Activated naive CD4-positive, alpha-beta T cell treated with Interleukin-2 at 50 U/mL for 16 hours (primary cell): Measurements from ENCODE around the gene SCML1.

Experiments used
- DNase-seq: peaks from one replicate; pipeline ENCODE4 v3.0.0-alpha.2; 2020

SCML1 gene, protein sequence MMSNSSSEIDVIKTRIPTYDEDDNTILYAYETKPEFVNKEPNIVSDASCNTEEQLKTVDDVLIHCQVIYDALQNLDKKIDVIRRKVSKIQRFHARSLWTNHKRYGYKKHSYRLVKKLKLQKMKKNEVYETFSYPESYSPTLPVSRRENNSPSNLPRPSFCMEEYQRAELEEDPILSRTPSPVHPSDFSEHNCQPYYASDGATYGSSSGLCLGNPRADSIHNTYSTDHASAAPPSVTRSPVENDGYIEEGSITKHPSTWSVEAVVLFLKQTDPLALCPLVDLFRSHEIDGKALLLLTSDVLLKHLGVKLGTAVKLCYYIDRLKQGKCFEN

DNA sequence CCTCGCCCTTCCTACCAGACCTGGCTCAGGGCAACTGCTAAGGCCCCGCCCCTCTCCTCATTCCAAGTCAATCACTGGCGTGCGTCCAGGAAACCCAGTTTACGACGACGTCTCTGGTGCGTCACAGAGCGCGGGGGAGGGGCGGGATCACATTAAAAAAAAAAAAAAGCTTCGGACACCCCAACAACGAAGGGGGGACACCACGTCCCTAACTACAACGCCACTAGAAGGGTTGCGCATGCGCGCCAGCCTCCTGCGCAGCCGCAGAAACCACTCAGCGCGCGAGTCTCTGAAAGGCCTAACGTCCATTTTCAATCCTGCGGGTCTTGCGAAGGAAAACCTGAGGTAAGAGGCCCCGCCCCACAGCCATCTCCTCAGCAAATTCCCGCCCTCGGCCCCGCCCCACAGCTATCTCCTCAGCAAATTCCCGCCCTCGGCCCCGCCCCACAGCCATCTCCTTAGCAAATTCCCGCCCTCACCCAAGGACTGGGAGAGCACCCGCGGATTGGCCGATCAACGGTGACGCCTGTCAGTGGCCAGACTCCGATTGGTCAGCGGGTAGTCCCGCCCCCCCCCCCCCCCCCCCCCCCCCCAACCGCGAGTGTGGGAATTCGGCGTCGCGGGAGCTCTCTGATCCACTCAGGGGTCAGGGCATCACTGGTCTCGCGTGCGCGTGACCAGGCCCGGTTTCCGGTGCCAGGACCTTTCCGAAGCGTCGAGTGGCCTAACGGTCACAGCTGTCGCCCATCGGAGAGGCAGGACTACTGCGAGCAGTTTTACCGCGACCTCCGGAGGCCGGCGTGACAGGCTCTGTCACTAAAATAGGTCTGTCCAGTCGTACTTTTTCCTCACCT lies at the start of gene SCML1:
Gene SCML1 (plus strand): TSS at position 638 of the 854 bp plus-strand sequence. CDS start 6,694 bp downstream, outside the sequence.
- DNase-seq = peak; percentile 85

DNA sequence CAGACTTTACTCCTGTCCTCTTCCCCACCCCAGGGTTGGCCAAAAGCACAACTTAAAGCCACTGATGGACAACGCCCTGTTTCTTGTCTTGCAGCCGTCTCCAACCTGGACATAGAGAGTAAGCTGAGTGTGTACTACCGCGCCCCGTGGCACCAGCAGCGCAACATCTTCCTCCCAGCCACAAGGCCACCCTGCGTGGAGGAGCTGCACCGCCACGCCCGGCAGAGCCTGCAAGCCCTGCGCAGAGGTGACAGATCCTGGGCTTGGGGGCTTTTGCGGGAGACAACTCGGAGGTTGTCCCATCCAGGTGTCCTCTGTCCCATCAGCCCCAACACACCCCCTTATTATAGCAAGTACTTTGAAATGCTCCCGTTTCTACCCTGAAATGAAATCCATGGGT lies 49.6 kb upstream of the SCML1 start:
- DNase-seq = no peak

DNA sequence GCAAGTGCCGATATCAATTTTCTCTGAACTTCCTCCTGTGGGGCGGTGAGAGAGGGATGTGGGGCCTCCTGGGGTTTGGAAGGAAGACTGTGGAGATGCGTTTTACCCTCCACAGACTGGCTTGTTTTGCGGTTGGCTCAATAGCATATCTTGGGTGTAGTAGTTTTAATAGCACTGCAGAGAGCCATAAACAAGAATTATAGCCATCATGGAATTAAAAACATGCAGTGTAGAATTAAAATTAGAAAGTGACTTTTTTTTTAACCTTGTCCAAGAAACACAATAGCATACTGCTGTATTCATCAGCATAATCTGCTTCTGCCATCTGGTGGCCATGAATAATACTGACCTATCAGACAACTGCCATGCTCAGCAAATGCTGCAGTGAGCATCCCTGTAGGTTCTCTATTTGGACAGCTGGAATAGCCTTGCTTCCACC lies 47.3 kb upstream of the SCML1 start:
- peak; percentile 2 for DNase-seq

DNA sequence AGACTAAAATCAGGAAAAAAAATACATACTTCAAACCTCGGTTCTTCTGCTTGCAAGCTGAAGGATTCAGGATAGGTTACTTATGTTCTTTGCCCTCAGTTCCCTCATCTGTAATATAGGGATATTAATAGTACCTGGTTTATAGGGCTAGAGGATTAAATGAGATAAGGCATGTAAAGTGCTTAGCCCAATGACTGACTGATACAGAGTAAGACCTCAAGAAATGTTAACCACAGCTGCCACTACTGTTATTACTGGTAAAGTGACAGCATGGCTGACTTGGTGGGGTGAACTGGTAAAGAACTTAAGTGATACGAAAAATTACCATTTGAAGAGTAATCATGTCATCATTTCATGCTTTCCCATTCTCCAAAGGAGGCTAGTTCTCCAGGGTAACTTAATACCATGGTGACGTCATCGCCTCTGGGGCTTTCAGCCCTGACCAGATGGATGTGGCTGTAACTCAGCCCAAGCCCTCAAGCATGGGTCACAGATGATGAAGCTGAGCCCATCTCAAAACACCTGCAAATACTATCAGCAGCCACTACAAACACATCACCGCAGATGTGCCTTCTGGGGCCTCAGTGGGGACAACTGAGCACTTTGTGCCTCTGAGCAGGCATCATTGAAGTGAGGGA lies 44.5 kb upstream of the SCML1 start:
- DNase-seq = no peak

DNA sequence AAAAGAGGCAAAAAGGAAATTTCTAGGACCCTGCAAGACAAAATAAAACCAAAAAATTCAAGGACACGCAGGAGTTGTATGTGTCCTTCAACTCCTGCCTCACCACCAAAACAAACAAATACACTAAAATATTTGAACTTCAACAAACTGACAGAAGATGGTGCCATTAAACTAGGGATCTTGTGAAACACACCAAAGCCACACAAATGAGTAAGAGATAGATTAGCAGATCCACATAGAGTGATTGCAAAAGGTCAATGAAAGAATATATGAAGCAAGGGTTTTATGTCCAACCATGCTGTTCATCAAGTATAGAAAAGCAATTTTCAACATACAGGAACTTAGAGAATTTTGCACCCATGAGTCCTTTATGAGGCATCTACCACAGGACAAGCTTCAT lies 40.1 kb upstream of the SCML1 start:
- no peak for DNase-seq

DNA sequence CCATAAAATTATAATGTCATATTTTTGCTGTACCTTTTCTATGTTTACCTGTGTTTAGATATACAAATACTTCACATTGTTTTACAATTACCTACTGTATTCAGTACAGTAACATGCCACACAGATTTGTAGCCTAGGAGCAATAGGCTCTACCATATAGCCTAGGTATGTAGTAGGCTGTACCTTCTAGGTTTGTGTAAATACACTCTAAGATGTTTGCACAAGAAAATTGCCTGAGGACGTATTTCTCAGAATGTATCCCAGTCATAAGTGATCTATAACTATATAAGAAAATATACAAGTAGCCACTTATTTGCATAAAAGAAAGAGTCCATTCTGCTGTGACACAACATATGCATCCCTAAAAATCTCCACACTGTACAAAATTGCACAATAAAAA lies 36.3 kb upstream of the SCML1 start:
- no peak for DNase-seq

DNA sequence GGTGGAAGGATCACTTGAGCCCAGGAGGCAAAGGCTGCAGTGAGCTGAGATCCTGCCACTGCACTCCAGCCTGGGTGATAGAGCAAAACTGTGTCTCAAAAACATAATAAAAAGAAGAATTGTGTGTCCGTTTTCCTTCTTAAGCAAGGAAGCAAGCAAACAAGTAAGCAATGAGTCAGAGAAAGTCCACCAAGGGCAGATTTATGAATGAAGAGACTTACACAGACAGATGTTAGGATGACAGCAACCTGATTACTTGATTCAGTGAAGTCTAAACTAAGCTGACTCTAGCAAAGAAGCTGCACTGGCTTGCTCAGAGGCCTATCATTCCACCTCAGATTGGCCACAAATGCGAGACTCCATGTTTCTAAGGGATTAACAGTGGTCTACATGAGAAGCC lies 34.1 kb upstream of the SCML1 start:
- no peak for DNase-seq

DNA sequence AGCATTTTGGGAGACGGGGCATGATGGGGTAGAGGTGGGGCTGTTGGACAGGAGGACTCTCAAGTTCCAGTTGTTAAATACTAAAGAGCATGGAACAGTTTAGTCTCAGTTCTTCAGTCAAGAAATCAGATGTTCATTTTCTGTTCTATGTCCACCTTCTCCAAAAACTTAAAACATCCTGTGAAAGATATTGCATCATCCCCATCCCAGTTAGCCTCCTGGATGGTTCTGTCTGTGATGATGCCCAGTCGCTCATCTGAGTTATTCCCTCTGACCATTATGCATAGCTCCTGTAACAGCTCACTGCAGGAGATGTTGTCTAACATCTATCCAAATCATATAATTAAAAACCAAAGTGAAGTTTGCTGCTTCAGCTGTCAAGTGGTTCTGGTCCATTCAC lies 32.1 kb upstream of the SCML1 start:
- no peak for DNase-seq

DNA sequence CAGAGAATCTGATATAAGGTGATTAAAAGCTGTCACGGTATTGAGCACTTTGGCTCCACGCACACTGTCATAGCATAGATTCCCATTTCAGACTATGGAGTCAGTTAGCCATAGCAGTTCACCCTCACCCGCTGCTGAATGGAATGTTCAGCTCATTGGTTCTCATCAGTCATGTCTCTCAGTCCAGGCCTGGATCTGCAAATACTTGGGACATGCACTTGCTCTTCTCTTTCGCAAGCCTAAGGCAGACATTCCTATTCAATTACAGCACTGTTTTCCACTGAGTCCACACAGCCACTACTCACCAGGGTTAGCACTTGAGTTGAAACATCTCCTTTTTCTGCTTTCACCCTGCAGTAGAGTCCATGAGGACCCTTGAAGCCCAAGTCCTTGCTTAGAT lies 30.6 kb upstream of the SCML1 start:
- no peak for DNase-seq

DNA sequence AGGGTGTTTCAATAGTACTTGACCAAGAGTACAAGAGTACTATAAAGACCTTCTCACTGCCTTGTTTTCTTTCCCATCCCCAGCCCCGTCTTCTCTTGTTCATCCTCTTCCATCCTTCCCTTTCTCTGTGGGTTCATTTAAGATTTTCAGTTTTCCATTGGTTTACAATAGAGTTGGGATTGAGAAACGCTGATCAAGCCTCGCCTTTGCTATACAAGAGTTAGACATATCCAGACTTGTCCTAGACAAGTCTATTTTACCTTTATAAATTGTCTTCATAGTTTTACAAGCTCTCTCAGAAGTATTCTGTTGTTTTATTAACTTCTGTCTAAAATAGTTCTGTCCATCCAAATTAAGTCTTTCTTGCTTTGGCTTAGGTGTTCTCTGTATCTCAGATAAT lies 29.6 kb upstream of the SCML1 start:
- DNase-seq = no peak

DNA sequence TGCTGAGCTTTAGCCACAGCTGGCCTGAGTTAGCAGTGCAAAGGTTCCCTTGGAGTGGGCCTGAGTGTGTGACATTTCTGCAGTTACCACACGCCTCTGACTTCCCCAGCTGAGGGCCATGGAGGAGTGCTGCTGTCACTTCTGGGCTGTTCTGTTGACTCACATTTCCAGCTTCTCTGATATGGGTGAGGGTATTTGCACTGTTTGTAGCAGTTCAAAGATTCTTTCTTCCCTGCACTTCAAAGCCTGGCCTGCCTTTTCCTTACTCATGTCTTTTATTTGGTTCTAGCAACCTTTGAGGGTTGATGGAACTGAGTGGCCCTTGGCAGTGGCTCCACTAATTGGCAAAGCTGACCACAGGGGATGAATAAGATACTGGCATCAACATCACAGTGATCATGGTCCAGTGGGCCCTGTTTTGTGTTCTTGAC lies 26.4 kb upstream of the SCML1 start:
- no peak for DNase-seq

DNA sequence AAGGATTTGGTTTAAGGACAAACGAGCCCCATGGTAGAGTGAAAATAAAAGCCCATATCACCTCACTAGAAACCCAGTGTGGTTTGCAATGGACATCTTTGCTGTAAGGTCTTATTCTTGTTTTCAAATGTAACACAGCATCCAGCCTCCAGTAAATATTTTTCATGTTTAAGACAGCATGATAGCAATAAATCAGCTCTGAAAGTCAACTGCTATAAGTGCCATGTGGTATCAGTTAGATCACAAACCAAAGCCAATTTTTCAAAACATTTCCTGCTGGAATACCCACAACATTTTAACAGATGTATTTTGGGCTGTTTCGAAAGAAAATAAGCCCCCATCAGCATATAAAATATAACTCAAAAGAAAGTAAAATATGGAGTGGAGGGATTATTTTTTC lies 24.0 kb upstream of the SCML1 start:
- DNase-seq = no peak

DNA sequence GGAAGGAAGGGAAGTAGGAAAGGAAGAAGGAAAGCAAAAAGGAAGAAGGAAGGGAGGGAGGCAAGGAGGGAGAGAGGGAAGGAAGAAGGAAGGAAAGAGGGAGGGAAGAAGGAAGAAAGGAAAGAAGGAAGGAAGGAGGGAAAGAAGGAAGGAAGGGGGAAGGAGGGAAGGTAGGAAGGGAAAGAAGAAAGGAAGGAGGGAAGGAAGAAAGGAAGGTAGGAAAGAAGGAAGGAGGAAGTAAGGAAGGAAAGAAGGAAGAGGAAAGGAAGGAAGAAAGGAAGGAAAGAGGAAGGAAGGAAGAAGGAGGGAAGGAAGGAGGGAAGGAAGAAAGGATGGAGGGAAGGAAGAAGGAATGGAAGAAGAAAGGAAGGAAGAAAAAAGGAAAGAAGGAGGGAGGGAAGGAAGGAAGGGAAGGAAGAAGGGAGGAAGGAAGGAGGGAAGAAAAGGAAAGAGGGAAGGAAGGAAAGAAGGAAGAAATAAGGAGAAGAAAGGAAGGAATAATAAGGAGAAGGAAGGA lies 18.6 kb upstream of the SCML1 start:
- no peak for DNase-seq

DNA sequence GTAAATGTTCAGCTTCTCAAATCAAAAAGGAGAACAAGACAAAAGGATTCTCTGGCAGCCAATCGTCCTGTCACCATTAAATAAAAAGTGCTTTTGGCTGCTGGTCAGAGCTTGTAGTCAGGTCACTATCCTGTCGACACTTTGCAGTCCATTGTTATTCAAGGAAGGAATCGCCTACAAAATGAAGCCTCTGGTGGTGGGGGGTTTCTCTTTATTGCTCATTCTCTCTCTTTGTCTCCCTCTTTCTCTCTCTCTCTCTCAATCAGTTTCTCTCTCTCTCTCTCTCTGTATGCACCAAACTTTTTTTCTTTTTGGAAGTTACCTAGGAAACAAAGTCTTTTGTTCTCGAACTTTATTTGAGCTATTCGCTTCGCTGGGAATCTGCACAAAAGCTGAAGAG lies 17.6 kb upstream of the SCML1 start:
- no peak for DNase-seq

DNA sequence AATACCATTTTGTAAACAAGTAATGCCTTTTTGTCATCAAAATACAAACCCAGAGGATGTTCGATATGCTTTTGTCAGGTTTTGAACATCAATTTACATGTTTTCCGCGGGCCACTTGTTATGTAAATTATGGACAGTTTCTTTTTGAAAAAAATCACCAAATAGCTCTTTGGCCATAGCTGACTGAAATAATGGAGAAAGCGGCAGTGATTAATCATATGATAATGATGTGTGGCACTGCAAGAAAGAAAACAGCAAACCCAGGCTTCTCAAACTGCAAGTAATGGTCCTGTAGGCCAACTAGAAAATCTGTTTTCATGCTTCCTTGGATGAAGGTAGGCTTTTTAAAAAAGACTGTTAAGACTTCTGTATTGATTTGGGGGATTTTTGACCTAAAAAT lies 15.6 kb upstream of the SCML1 start:
- DNase-seq = no peak

DNA sequence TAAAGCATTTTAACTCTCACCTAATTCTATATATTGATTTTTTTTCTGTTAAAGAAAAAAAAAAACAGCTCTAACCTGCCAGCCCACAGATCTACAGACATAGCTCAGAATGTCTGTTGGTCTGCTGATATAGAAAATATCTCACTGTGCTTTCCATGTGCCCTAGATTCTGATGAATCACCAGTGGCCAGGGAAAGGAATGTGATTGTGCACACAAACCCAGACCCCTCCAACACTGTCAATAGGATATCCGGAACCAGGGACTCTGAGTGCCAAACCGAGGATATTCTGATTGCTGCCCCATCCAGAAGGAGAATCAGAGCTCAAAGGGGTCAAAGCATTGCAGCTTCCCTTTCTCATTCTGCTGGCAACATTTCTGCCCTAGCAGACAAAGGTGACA lies 12.1 kb upstream of the SCML1 start:
- DNase-seq = no peak

DNA sequence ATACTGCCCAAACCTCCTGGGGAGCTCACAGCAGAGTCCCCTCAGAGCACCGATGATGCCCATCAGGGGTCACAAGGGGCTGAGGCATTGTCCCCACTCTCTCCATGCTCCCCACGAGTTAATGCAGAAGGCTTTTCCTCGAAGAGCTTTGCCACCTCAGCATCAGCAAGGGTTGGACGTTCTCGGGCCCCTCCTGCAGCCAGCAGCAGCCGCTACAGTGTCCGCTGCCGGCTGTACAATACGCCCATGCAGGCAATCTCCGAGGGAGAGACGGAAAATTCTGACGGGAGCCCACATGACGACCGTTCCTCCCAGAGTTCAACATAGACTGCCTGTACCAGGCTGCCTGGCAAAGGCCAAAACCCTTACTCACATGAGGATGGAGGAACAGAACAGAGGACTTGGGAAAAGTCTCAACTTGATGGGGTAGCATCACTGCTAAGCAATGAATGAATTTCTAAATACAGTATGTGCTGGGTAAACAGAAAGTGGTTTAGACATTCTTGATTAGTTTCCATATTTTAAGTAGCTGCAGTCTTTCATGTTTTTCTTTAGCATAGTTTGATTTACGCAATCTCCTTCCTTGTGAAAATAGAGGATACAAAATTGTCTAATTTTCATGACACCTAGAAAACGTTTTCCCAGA lies 5.0 kb upstream of the SCML1 start:
- DNase-seq = no peak

DNA sequence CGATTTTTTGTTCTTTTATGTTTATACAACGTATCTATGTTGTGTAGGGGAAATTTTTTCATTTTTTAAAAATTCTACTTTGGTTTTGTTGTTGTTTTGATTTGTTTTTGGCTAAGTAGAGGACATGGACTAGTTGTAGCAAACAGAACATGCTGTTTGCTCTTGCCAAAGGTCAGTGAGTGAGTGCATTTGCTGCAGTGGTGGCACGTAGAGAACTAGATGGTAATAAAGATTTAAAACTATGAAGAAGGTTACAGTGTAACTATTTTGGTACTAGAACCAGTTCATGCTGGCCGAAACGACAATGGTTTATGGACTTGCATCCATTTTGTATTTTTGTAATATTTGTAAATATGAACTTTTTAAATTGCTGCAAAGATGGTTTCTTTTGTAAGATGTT lies 1.9 kb upstream of the SCML1 start:
- DNase-seq = no peak

DNA sequence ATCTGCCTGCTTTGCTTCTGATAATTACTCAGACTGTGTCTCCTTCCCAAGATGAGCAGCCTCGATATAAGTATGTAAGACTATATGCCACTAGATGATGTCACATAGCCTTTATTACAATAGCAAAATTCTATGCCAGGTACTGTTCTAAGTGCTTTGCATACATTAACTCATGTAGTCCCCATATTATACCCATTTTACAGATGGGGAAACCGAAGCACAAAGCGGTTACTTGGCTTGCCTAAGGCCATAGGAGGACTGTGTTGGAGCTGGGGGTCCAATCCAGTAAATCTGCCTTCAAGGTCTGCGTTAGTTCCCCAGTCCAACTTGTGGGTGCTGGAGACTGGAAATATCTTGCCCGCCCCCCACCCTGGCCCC lies 826 bp upstream of the SCML1 start:
- DNase-seq = no peak

DNA sequence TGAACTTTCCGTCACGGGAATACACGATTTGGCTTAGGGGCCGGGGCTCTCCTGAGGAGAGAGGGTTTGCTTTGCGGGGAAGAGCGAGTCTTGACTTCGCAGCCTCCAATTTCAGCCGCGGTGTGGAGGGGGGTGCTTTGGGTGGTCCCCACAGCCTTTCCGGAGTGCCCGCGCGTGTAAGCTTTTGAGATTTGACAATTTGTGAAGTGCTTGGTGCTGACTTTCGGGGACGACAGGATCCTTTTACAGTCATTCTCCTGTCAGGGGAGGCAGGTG lies 355 bp downstream of the SCML1 start:
- peak; percentile 6 for DNase-seq

DNA sequence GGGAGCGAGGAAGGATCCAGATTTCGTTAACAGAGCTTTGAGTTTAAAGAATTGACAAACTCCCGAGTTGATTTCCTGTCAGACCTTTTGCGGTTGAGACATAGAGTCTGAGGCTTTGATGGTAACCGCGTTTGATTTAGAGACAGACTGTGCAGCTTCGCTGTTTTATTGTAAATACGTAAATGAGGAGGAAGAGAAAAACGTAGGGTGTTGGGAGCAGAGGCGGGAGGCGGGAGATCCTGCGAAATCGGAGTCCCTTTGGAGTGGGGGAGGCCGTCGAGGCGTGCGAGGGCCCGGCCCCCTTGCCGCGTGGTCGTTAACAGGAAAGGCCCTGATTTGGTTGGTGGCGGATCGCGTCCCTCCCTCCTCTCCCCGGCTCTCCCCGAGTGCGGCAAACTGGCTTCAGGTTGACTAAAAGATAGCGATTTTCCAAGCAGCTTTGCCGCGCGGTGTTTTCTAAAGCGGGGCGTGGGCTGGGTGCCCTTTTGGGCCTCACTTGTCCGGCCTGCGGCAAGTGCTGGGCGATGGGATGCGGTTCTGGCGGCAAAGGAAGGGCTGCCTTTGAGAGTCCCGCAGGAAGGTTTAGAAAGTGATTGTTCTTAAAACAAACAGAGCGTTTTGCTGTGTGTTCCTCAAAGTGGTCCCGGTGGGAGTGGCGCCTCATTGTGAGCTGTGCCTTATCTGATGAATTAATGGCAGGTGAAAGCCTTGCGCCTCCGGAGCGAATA lies 857 bp downstream of the SCML1 start:
- DNase-seq = peak; percentile 23

DNA sequence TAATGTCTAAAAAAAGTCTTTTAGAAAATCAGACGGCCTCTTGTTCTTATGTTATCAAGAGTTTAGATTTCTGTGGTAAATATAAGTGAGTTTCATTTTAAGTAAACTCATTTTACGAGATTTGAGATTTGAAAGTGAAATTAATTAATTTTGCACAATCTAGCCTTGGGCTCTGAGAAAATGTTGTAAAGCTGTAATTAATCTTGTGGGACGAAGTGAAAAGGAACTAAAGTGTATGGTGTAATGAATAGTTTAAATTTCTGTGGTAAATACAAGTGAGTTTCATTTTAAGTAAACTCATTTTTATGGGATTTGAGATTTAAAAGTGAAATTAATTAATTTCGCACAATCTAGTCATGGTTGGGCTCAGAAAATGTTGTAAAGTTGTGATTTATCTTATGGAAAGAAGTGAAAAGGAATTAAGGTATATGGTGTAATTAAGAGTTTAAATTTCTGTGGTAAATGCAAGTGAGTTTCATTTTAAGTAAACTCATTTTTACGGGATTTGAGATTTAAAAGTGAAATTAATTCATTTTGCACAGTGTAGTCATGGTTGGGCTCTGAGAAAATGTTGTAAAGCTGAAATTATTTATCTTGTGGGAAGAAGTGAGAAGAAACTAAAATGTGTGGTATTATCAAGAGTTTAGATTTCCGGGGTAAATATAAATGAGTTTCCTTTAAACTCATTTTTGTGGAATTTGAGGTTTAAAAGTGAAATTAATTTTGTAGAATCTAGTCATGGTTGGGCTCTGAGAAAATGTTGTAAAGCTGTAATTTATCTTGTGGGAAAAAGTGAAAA lies 1.6 kb downstream of the SCML1 start:
- DNase-seq = no peak
